T1000 (cell line): Measurements from ENCODE around the gene PCDH12.

ENCODE experiments used
- DNase-seq: peaks from one replicate; lab custom pipeline; 2025; ENCODE audit warnings: mixed read lengths; lab: John Stamatoyannopoulos, UW

Gene PCDH12

DNA sequence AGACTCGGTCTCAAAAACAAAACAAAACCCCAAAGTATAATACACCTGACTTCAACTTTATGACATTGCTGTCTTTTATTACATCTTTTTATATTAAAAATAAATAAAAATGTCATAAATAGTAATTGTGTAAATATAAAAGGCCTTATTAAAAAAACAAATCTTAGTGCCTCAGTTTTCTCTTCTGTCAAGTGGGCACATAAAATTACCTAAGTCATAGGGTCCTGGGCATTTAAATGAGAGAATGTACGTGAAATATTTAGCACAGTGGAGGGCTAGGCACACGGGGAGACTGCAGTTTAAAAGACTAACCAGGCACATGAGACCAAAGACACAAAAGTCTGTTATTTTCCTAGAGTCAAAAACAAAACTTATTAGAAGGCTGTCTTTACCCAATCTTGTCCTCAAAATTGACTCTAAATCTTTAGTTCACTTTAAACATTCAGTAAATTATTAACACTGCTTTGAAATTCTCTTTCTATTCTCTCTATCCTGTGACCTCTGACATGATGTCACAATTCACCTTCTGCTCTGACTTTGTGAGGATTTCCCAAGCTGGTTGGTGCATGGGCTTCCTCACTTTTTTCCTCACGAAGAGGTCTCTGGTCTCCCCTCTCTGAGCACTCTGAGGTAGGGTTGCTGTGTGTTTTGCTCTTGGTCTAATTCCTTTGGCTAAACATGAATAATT is 8.4 kb upstream of the PCDH12 start:
- no peak for DNase-seq

DNA sequence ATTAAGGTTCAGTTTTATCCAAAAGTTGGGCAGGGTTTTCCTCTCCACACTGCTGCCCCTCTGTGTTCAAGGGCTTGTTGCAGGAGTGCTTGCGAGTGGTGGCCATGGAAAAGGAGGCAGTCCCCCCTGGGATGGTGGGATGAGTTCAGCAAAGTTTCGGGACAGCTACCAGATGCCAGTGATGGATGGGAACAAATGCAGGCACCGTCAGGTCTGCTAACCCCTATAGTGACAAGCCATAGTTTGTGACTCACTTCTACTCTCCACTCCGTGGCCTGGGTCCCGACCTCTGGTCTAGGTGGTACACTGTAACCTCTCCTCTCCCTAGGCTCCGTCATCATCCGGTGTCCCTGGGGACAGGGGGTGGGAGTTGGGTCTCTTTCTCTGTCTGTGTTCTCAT is 7.1 kb upstream of the PCDH12 start:
- DNase-seq: no peak

DNA sequence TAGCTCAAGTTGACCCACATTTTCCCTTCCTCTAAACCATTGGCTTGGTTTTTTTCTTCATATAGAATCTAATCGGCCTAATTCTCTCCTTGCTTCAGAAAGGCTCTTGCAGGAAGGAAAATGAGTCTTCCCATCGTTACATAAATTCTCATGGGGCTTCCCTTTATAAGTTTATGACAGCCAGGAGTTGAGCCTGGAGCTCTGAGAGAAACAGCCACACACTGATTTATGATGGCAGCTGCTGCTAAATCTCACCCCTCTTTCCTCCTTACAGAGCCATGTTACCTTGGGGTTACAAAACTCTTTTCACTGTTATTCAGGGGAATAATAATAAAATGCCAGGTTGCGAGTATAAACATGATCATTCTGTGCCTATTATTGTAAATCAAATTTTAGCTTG is 5.7 kb upstream of the PCDH12 start:
- no peak for DNase-seq

DNA sequence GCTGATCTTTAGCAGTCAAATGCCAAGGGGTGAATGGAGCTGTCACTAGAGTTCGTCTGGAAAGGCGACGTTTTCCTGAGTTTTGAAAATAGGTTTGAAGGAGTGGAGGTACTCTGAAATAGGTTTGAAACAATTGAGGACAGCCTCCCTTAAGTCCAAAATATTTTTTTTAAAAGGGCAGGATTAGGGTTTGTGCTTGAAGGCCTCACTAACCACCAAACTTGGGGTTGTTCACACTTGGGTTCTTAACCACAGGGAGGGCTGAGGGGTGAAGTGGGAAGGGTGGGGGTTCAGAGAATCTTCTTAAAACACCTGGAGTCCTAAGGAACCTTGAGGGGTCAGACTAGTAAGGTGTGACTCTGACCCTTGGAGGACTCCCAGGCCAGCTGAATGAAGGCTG is 3.5 kb upstream of the PCDH12 start:
- DNase-seq: no peak

DNA sequence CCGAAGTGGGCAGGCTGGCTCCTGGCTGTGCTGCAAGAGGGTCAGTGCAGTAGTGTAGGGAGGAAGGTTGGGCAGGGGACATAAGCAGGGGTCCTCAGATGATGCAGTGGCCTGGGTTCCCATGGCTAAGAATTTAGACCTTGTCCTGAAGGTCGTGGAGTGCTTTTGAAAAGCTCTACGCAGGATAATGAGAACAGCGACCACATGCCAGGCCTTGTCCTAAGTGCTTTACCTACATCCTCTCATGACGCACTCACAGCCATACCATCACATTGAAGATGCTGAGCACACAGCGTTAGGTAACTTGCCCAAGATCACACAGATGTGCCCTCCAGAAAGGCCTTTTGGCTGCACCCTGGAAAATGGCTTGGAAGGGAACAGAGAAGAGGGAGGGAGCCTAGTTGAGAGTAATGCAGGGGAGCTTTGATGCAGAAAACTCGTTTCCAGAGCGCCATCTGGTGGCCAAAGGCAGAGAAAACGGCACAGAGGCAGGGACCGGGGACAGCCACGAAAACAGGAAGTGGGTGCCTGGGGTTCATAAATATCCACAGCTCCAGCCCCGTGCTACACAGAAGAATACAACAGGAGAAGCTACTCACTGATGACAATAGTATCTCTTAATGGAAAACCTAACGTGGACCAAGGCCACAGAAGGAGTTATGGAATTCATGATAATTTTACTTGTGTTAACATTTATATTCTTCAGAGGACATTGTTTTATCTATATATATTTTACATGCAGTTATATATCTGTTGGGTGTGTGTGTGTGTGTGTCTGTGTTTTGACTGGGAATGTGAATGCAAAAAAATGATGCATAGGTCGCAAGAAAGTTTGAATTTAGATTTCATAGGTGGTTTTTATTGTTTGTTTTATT is 2.7 kb upstream of the PCDH12 start:
- DNase-seq: peak; percentile 69

DNA sequence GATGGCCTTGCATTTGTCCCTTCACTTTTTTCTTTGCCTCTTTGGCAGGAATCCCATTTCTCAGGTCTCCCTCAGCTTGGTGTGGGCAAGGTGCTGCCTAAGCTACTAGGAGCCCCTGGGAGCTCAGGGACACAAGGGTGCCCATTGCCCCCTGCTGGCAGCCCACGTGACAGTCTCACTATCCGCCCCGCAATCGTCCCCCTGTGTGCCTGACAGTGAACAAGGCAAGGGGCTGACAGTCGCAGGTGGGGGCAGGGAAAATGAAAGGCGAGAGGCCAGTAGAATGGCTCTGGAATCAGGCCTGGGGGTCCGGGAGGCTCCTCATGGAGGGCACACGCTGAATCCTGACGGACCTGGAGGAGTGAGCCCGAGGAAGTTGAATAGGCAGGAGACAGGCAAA is 2.0 kb upstream of the PCDH12 start:
- DNase-seq: no peak

DNA sequence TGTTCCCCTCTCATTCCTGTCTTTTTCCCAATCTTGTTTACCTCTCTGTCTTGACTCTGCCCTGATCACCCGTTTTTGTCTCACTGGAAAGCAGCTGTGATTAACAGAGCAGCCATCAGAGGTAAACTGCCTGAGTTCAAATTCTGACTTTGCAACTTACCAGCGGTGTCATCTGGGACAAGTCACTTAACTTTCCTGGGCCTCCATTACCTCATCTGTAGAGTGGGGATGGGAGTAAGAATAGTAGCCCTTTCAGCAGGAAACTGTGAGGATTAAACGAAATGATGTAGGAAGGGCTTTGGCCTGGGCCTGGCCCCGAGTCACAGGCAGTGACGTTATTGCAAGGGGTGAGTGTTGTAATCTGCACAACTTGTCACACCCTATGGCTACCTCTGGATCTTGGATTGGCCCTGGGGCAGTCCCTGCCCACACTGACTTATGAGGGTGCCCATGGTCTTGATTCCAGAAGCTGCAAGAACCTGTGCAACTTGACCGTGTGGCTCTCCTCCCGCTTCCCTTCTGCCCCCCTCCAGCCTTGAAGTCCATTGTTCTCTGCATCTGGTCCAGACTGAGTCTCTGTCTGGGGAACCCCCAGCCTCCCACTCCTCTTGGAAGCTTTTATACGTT is 657 bp upstream of the PCDH12 start:
- DNase-seq: no peak

DNA sequence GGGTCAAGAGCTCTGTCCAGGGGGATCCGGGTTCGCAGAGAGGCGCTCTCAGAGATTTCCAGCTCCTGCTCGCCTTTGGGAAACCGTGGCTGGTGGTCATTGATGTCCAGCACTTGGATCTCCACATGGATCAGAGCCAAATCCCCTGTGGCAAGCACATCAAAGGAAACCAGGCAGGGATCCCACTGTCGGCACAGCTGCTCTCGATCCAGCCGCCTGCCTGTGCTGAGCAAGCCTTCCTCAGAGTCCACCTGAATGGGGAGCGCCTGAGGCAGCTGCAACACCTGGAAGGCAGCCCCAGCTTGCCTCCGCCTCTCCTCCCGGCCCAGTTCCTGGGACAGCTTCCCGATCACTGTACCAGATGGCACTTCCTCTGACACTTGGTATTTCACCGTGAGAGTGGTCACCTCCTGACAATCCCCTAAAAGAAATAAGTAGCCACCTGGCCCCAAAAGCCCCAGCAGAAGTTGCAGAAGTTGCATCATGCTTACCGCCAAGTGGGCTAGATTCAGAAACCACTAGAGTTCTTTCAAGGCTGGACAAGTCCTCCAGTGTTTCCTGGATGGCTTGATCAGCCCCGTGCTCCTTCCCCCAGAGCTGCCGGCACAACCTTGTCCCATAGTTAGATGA is 520 bp downstream of the PCDH12 start:
- DNase-seq: no peak

DNA sequence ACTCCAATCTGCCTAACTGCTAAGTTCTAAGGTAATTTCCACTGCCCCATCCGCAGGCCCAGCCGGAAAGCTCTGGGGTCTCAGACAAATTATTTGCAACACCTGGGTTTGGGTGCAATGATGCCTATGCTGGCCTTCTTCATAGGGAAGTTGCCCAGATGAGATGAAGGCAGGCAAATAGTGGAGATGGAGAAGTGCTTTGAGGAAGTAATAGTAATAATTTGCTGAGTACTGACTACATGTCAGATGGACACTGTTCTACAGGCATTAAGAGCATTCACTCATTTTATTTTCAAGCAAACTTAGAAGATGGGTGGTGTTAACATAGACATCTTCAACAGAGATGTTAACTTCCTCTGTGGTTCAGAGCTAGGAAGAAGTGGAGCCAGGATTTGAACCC is 3.8 kb downstream of the PCDH12 start:
- no peak for DNase-seq

DNA sequence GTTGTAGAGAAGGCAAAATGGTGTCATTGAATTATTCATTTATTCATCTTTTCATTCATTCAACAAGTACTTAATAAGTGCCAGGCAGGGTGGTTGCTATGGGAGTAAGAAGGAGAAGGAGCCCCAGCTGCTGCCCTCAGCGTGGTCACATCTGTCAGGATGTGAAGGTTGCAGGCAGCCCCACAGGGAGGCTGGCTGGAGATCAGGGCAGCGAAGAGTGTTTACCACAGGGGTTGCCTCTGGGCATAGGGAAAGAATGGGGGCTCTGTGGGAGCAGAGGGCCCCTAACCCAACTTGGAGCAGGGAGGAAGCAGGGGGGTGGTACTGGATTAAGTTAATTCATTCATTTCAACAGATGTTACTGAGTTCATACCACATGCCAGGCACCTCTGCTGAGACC is 6.0 kb downstream of the PCDH12 start:
- DNase-seq: no peak

DNA sequence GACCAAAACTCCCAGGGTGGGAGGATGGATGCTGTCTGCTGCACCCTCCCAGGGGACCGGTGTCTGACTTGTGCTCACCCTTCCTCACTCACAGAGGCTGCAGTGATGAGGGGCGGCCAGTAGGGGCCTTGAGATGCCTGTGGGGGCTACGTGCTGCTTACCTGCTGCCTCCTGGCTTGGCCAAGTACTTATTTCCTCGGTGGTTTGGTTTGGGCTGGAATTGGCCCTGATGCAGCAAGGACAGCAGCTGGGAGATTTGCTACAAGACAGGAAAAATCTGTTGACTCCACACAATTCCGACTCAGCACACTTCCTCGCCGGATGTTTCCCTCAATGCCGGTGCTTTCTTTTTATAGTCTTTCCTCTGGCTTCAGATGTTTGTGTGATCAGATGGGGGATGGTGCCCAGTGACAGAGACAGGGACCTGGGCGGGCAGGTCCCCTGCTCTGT is 6.6 kb downstream of the PCDH12 start:
- no peak for DNase-seq

DNA sequence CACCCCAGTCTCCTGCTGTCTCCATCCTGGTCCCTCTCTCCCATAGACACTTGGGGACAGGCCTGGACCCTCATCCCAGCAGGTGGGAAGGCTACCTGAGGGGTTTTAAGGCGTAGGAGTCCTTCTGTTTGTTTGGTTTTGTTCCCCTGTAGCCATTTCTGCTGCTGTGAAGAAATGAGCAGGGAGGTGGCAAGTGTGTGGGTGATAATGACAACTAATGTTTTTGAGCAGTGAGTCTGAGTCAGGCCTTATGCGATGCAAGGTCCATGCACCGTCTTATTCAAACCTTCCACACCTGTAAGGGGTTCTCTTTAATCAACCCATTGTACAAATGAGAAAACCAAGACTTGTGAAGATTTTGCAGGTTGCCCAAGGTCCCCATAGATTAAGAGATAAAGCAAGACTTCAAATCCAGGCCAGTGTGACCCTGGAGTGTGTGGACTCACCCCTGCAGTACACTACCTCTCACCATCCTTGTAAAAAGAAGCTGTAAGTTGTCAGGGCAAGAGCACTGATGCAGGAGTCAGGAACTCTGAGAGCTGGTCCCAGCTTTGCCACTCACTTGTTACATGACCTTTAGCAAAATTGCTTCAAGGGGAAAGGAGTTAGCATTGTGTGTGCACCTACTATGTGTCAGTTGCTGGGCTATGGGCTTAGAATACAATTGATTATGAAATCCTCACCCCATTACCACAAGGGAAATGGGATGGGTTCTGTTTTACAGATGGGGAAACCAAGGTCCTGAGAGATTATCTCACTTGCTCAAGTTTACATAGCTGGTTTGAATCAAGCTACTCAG is 7.6 kb downstream of the PCDH12 start:
- DNase-seq: no peak

DNA sequence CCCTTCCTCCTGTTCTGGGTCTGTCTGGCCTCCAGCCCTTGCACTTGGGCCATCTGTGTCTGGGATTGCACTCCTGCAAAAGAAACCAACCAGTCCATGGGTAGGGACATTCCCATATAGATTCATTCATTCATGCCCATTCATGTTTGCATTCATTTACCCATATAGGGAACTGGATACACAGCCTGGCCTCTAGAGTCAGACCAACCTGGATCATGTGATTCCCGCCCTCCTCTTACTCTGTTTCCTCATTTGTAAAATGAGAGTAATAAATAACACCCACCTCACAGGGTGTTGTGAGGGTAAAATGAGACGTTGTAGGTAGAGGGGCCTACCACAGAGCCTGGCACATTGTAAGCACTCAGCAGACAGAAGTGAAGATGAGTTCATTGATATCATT is 8.5 kb downstream of the PCDH12 start:
- DNase-seq: no peak

DNA sequence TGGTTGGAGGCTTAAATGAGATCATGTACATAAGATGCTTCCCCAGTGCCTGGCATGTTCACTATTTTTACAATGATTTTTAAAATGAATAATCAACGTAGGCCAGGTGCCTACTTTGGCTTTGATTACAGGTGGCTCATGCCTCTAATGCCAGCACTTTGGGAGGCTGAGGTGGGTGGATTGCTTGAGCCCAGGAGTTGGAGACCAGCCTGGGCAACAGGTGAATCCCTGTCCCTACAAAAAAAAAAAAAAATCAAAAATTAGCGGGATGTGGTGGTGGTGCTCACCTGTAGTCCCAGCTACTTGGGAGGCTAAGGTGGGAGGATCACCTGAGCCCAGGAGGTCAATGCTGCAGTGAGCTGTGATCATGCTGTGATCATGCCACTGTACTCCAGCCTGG is 9.2 kb downstream of the PCDH12 start:
- no peak for DNase-seq

DNA sequence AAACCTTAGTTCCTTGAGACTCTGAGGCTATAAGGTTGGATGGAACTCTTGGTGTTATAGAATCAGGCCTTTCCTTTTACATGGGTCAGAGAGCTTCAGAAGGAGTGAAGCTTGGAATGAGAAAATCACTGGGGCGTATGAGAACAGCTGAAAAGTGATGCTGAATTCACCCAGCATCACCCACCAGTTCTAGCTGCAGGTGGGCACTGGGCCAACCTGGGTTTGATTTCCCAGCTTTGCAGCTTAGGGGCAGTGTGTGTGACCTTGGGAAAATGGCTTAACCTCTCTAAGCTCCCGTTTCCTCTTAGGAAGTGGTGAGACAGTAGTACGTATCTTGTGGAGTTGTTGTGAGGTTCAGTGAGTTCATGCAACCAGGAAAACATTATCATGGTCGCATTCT is 10.7 kb downstream of the PCDH12 start:
- no peak for DNase-seq

DNA sequence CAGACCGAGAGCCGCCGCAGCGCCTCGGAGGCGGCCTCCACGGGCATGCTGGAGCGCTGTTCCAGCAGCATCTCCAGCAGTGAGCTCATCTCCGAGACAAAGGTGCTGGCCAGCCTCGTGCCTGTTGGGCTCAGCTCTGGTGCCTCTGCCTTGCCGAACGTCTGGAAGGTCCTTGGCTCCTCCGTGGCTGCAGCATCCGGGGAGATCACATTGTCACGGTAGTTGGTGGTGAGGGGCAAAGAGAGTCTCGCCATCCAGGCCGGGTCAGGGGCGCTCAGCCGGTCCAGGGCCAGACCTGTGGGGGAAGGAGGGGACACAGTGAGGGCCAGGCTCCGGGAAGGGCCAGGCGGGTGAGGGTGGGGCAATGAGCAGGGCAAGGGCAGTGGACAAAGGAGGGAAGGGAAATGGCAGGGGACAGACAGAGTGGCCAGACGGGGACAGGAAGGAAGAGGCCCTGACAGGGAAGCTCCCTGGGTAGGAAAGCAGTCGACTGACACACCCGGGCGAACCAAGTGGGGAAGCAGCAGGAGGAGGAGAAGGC is 12.4 kb downstream of the PCDH12 start:
- DNase-seq: no peak

DNA sequence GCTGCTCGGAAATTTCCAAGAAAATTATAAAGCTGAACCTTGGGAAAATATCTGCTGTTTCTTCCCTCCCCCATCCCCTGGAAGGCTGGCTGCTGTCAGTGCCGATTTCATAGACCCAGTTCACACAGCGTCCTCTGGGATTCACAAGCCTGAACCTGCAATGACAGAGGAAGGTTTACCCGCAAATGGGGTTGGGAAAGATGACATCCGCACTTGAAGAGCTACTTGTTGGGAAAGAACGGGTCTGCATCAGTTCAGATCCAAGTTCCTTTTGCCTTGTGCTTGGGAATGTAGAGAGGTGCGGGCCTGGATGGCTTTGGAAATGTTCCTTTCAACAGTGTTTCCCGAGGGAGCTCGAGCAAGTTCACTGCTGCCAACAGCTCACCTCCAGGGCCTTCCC is 13.9 kb downstream of the PCDH12 start:
- DNase-seq: no peak

DNA sequence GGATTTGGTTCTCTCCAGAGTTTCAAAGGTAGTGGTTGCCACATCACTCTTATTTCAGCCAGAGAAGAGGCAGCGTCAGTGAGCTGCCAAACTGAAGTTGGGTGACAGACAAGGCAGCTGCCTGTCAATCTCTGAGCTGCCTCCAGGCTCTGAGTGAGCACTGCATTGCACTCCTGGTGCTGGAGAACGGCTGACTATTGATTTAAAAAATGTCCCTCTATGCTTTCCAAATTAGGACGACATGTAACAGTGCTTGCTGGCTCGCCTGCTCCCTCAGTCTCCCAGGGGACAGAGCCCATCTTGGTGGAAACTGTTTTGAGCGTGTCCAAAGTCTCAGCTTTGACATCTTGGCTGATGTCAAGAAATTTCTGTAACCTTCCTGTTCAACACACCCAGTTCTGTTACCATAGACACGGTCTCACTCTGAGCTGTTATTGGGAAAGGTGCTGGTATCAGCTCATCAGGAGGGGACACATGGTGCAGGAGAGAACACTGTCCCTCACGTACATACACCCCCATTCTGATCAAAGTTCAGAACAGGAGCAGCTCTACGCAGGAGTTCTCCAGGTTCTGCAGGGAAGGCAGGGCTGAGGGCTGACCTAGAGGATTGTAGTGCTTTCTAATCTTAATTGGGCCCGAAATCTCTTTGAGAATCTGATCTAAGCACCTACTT is 15.7 kb downstream of the PCDH12 start:
- no peak for DNase-seq

DNA sequence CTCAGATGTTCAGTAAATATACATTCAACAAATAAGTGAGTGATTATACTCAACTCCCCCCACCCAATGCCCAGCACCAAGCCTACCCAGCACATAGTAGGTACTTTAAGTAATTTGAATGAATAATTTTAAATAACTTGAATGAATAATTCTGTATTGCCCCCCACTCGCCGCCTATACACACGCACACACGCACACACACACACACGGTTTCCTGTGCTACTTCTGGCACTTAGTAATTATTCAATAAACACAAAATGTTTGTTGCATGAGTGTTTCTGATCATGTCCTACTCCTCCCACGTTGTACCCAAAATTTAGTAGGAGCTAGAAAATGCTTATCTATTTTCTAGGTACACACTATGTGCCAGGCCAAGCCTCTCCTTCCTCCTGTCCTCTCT is 16.2 kb downstream of the PCDH12 start:
- no peak for DNase-seq

DNA sequence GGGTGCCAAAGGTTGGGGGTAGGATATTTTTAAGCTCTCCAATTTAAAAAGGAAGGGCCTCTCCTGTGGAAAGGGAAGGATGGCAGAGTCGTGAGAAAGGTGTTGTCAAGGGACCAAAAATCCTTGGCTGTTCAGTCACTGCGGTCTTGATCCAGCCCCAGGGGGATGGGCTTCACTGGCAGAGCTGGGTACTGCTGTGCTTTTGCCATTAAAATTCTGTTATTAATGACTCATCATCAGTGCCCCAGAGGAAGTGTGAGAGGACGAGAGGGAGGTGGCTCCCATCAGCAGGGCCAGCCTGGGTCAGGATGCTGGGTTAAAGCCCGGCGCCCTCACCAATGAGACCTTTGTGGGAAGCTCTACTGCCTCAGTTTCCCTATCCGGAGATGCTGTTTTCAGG is 16.7 kb downstream of the PCDH12 start:
- no peak for DNase-seq

DNA sequence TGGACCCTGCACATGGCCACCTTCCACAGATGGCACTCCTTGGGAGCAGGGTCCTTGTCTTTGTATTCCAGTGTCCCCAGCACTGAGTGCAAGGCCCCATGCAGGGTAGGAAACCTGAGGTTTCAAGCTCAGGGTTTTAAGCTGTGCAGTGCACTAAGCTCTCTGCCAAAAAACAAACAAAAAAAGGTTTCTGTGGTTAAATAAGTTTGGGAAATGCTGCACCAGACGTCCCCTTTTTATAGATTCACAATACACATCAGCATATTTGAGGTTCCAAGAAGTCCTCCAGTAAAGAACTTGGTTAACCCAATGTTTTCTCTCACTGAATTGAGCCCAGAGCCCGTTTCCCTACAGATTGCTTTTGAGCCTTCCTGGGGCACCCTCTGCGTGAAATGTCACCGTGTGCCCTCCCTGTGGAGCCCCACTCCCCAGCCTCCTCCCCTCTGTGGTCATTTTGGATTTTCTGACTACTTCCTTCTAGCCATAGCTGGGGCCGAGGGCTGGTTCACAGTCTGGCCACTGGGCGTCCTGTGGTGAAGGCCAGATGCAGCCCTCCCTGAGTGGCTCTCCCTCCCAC is 17.2 kb downstream of the PCDH12 start:
- no peak for DNase-seq
